GDM1 (cell line): ENCODE measurements around the gene OSGIN1.
"Not testable (repeated sequence)": the region's sequence is repeated elsewhere in the genome, so short reads cannot be mapped to it uniquely, and the experiment has no call there.

Experiments
- DNase-seq: peaks from one replicate; lab custom pipeline; 2025; lab: John Stamatoyannopoulos, UW

Gene OSGIN1

DNA sequence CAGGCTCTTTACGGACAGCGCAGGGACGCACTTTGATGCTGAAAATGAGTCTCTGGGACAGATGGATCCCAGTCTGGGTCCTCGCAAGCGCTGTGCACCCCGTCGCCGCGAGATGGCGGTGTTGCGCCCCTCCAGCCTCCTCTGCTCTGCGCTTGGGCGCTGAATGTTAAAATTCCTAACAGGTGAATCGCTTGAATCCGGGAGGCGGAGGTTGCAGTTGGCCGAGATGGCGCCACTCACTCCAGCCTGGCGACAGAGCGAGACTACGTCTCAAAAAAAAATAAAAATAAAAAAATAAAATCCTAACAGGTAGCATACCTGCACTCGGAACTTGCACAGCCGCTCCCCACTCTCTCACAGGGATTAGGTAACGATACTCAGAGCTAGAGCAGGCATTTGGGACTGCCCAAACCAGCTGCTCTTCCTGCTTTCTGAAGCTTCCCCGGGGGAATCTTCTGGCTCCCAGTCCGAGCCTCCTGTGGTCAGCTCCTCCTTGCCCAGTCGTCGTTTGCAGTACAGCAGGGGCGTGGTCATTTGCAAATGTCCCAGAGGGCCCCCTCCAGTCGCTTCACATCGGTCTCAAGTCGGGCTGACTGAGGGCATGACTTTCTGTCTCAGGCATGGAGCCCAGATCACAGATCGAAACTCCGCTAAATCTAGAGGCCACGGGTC is 26.2 kb upstream of the OSGIN1 start:
- no peak for DNase-seq

DNA sequence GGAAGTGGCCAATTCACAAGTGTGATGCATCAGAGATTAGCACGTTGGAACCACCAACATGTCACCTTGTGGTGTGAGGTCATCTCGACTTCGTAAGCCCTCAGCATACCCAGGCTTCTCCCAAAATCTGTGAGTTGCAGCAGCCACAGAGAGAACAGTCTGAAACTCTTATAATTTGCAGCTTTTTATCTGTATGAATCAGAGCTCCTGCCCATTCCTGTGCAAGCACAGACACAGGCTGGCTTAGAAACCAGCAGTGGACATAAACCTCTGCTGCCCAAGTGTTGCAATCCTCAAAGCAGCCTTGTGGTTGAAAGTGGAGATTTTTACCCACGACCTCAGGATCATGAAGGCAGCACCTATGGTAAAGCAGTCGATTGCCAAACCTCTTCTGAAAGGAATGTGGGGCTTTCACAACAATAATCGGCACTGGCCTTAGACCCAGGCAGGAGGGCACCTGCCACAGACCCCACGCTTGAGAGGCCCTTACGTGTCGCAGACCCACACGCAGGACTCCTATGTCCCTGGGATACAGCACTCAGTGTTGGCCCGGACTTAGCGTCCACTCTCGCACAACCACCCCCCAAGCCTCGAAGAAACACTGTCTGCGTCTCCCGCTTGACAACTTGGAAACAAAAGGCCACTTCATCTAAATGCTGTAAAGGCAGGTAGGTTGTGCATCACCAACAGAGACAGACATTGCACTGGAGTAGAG is 24.5 kb upstream of the OSGIN1 start:
- no peak for DNase-seq

DNA sequence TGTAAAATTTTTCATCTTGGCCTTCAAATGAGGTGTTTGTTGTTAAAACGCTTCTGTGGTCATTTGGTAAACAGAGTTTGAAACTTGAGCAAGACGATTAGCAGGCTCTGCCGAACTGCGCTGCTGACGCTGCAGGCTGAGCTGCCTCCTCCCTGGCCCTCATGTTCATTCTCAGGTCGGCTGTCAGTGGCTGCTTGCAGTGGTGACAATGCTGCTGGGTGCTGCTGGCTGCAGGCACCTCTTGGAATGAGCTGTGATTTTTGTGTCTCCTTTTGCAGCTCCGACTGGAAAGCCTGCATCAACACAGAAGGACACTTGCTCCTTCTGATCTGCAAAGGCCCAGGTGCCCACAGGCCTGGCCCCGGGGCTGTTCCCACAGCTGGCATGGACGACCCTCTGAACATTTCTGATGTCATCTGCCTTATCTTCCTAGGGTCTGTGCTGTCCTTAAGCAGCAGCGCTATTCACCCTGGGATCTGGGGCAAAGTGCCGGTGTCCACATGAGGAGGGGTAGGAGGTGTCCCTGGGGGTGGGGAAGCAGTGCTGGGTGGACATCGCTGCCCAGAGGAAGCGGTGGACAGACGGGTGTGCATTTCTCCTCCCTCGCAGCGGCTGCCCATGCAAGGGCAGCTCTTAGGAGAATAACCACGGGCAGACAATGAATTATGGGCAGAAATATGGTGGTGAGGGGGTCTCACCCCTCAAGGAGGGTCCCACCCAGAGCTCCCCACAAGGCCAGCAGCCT is 23.1 kb upstream of the OSGIN1 start:
- no peak for DNase-seq

DNA sequence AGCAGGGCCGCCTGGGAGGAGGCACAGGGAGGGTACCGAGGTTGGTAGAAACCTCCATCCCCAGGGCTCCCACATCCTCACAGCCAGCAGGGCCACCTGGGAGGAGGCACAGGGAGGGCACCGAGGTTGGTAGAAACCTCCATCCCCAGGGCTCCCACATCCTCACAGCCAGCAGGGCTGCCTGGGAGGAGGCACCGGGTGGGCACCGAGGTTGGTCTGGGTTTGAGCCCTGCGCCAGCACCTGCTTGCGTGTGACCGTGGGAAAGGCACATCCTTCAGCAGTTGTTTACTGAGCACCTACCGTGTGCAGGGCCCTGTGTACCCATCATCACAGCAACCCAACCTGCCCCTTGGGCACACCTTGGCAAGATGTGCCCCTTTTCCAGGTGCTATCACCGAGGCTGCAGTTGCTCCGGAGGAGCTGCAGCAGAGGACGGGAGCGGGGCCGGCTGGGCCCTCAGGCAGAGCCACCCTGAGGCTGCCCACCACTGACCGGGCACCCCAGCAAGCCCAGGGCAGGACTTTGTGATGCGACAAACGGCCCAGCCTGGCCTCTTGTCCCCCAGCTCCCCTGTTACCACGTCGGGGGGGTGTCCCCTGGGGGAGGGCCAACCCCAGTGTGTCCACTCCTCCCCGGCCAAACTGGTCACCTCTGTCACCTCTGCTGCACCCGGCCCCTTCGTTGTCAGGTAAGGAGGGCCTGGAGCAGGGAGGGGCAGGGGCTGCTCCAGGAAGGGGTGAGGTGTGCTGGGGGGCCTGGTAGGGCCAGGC is 22.1 kb upstream of the OSGIN1 start:
- DNase-seq = no peak

DNA sequence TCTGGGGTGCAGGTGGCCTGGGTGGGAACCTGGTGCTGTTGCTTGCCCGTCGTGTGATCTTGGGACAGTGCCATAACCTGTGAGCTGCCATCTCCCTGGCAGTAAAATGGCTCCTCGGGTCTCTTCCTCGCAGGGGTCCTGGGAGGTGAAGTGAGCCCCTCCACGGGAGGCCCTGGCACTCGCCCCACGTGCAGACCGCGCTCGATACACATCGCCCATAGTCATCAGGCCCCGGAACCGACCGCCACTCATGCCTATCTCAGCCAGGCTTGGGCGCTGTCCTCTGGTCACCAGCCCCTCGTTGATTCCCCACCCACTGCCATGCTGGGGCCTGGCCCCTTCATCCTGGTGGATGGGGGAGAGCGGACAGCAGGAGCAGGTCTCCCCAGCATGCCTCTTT is 21.5 kb upstream of the OSGIN1 start:
- no peak for DNase-seq

DNA sequence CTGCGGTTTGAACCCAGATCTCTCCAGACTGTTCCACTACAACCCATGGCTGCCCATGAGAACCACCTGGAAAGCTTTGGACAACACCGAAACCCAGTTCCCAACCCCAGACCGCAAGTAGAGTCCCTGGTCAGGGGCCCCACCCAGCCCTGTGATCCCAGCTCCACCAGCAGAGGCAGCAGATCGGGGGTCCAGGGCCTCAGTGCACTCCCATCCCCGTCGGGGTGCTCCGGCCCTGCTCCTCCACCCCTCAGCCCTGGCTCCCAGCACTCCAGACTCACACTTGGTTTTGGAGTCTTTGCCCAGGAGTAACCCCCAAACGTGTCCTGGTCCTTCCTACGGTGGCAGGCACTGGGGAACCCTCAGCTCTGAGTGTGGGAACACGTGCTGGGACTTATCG is 20.7 kb upstream of the OSGIN1 start:
- DNase-seq = no peak

DNA sequence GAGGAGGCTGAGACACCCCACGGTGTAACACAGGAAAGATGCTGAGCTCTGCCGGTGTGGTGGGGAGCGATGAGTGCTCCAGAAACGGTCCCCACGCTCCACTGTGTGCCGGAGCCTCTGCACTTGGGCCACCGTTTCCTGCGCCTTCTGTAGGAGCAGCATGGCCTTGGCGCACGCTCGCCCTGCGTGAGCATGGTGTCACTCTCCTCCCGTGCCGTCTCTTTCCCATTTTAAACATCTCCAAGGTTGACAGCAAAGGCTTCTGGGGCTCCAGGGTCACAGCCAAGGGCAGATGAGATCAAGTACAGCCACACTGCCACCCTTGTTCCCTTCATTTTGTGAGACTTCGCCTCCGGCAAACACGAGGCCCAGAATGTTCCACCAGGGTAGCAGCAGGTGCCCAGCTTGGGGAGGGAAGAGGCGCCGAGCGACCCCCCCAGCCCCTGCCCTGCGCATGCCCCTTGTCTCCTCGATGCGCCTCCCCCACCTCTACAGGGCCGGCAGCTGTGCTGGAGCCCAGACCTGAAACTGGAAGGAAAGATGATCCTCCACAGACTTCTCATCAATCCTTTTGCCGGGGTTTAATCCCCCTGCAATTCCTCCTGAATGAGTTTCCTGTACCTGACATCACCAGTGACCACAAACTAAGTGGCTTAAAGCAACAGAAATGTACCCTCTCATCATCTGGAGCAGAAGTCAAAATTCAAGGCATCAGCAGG is 19.9 kb upstream of the OSGIN1 start:
- DNase-seq = no peak

DNA sequence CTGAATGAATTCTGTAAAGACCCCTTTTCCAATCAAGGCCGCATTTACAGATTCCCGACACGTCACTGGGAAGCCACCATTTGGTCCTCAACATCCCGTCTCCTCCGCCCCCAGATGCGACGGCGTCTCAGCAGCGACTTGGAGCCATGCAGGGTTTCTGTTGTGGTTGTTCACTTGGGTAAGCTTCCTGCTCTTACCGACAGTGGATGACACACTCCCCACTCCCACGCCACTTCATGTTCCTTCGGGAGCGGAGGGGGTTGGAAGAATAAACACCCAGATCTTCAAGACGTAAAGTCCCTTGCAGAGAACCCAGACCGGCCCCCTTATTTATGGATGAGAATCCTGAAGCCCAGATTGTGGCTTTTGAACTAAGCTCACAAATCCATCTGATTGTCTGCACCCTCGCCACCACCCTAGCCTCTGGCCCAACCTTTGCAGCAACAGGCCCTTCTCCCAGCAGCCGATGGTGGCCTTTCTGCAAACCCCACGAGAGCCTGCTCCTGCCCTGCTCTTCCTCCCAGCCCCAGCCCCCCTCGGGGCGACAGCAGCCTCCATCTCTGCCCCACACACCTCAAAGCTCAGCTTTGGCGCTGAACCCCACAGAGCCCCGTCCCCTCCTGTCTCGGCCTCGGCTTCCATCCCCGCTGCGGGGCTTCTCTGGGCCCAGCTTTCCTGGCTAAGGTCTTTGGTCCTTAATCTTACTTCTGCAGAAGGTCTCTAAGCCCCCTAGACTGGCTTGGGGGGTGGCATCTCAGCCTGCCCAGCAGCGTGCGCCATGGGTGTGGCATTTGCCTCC is 19.0 kb upstream of the OSGIN1 start:
- no peak for DNase-seq

DNA sequence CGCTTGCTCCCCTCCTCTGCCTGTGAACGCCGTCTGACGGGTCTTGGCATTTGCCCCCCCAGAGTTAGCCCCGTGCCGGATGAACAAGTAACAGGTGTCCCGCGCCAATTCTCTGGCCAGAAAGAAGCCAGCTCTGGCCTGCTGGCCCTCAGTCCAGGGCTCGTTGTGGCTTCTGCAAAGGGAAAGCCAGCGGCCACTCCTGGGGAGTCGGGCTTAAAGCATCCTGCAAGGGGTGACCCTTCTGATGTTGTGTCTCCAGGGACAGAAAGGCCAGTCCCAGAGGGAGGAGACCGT is 18.4 kb upstream of the OSGIN1 start:
- no peak for DNase-seq

DNA sequence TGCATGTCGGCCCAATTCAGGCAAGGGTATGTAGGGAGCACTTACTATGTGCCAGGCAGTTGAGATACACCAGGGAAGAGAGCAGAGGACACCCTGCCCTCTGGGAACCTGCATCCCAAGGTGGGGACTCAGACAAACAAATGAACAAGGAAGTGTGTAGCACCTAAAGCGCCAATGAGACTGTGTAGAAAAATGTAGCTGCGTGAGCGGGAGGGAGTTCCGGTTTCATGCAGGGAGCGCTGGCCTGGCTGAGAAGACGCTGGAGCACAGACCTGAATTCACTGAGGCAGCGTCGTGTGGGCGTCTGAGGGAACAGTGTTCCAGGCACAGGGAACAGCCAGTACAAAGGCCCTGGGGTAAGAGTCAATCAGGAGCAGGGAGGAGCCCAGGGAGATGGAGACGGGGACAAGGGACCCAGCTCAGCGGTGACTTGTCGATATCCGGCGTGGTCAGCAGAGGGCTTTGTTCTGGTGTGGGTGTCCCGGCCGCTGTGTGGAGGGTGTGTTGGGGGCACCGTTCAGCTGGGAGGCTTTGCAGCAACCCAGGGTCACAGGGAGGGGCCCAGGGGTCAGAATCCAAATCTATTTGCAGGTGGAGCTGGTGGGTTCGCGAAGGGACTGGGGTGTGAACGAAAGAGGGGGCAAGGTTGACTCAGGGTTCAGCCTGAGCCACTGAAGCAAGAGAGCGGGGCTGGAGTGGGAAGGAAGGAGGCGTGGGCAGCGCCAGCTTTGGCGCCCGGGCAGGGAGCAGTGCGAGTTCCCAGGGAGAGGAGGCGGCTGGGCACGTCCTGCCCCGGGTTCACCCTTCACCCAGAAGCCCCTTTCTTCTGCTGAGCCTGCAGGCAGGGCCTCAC is 17.8 kb upstream of the OSGIN1 start:
- DNase-seq = no peak

DNA sequence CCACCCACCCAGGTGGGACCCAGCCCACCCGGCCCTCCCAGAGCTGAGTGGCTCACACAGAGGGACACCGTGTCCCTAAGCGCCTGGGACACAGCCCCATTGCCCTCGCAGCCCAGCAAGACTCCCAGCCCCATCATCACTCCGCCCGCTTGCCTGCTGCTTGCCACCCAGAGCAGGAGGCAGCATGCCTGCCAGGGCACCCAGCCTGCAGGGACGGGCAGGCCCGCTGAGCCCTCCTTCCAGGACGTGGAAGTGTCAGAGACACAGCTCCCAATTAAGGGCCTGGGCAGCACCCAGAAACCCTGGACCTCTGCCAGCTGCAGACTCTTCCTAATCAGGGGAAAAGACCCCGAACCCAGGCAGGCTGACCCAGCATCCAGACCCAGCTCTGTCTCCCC is 17.2 kb upstream of the OSGIN1 start:
- DNase-seq = no peak

DNA sequence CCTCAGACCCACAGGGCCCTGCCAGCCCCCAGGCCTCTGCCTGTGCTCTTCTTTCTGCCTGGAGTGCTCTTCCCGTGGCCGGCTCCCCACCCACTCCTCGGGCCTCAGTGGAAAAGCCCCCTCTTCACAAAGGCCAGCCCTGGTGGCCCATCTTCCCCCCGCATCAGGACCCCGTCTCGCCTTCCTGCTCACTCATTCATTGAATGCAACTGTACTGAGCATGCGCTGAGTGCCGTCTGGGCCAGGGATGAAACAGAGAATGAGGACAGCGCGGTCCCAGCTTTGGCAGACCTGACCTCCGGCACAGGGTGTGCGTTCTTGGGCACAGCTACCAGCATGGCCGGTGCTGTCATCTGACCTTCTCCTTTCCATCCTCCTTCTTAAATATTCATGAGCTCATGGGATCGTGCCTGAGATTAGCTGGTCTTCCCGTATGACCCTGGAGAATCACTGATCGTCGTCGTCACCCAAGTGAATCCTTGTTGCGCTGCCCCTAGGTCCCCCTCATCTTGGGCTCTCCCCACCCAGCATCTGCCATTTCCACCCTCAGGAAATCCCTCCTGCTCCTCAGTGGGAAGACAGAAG is 16.4 kb upstream of the OSGIN1 start:
- no peak for DNase-seq

DNA sequence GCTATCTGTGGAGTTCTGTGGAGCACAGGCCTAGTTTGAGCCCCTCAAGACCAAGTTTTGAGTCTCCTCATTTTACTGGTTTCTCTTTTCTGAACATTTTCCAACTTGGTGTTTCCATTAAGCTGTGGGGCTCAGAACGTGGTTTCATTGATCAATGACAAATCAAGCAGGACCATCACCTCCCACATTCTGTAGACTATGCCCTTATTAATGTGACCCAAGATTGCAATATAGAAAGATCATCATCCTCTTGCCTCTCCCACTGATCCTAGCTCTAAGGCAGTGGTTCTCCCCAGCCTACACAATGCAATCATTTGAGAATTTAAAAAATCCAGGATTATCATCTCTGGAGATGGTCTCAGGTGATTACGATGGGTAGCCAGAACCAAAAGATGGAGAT is 15.8 kb upstream of the OSGIN1 start:
- no peak for DNase-seq

DNA sequence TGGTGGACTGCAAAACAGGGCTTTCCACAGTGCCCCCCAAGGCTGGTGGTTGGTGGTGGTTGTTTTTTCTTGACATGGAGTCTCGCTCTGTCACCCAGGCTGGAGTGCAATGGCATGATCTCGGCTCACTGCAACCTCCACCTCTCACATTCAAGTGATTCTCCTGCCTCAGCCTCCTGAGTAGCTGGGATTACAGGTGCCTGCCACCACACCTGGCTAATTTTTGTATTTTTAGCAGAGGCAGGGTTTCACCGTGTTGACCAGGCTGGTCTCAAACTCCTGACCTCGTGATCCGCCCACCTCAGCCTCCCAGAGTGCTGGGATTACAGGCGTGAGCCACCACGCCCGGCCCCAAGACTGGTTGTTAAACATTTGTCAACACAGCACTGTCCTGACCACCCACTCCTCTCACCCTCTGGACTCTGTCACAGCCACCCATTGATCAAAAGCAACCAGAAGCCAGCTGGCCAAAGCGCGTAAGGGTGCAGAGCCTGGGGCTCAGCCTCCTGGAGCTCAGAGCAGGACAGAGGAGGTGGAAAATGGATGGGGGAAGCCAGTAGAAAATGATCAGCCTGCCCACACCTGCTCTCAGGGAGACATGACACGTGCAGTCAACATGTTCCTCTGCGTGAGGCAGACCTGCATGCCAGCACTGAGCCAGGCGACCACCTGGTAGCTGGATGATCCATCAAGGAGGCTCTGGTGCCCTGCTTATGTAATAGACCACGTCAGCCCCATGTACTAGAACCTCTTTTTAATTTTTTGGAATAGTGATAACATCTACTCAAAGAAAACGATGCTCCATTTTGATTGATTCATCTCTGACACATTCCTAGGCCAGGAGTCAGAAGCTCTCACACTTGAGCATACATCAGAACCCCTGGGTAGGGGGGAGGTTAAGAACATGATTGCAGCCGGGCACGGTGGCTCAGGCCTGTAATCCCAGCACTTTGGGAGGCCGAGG is 14.8 kb upstream of the OSGIN1 start:
- no peak for DNase-seq

DNA sequence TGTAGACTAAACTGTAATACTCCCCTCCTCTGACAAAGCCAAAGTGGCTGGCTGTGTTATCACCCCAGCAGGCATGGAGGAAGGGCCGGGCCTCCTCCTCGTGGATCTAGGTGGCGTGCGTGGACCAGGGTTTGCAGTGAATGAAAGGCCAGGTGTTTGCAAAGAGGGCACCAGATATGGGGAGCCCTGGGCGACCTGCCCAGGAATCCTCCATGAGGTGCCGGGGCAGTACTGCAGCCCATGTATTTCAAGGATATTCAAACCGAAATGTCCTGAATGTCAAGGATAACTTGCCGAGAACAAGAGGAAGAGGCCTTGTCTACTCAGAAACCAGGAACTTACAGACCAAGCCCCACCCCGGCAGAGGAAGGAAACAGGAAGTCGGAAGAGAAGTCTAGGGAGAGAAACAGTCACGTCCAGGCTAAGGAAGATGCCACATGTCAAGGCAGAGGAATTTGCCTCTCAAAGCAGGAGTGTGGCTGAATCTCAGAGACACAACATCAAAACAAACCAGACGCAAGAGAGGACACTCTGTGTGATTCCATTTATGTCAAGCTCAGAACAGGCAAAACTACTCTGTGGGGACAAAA is 13.7 kb upstream of the OSGIN1 start:
- DNase-seq = no peak

DNA sequence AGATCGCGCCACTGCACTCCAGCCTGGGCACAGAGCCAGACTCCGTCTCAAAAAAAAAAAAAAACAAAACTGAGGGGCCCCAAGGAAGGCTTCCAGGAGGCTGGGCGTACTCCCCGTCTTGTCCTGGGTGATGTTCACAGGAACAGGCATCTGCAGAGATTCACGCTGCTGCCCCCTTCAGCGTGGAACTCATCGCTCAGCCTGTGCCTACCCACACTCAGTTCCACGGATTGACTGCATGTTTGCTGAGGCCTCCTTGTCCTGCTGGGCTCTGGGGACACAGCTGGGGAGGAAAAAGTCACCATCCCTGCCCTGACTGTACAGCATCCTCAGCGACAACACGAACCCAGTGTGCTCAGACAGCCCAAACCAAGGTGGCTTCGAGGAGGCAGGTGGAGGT is 12.9 kb upstream of the OSGIN1 start:
- DNase-seq = no peak

DNA sequence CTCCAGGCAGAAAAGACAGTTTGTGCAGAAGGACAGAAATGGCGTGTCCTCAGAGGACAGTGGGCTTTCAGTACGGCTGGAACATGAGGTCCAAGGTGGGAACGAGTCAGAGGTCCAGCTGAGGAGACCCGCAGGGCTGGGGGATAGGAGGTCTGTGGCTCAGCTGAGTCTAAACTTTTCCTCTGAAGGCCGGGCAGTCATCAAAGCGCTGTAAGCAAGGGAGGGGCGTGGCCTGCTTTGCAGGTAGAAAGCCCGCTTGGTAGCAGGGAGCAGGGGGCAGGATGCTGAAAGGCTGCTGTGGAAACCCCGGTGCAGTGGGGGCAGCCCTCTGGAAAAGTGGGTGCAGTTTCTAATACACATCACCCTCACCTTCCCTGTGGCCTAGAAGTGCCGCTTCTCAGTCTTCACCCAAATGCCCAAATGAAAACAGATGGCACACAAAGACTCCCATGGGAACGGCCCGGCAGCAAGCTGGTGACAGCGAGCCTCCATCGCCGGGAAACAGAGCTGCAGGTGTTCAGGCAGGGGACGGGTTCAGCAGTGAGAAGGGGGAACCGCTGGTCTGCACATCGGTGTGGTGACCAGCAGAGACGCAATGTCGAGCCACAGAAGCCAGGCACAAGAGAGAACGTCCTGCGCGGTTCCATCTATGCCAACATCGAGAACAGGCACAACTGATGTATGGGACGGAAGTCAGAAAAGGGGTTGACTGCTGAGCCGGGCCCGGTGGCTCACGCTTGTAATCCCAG is 12.2 kb upstream of the OSGIN1 start:
- DNase-seq = no peak

DNA sequence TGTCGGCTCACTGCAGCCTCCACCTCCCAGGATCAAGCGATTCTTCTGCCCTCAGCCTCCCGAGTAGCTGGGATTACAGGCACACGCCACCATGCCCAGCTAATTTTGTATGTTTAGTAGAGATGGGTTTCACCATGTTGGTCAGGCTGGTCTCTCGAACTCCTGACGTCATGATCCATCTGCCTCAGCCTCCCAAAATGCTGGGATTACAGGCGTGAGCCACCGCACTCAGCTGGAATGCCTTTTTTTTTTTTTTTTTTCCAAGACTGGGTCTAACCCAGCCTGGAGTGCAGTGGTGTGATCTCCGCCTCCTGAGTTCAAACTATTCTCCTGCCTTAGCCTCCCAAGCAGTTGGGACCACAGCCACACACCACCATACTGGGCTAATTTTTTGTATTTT is 11.5 kb upstream of the OSGIN1 start:
- not testable (repeated sequence) for DNase-seq
